HG03521 (cell line): ENCODE measurements around the gene TBC1D21.
"Not testable (repeated sequence)": the region's sequence is repeated elsewhere in the genome, so short reads cannot be mapped to it uniquely, and the experiment has no call there.

Experiments
- ATAC-seq: cut with Tn5 transposase; IDR thresholded peaks from one replicate; pipeline ENCODE4 v1.9.1; 2021; ENCODE audit warnings: mild to moderate bottlenecking, moderate library complexity; ENCODE audit not compliant: unreplicated experiment

Gene TBC1D21

GRCh38 chr15:73927476-73928240 lies 54.3 kb downstream of the TBC1D21 start:
- no peak for ATAC-seq

- ATAC-seq, result no peak
Measured at GRCh38 chr15:73928241-73928579, 54.8 kb downstream of the TBC1D21 start.

GRCh38 chr15:73928971-73929627 lies 55.7 kb downstream of the TBC1D21 start:
- ATAC-seq, result no peak

- no peak for ATAC-seq
Measured at GRCh38 chr15:73930371-73930770, 57.0 kb downstream of the TBC1D21 start.

- no peak for ATAC-seq
Measured at GRCh38 chr15:73930790-73931281, 57.5 kb downstream of the TBC1D21 start.

GRCh38 chr15:73931441-73931840 lies 58.1 kb downstream of the TBC1D21 start:
- no peak for ATAC-seq

- no peak for ATAC-seq
Measured at GRCh38 chr15:73932381-73933191, 59.2 kb downstream of the TBC1D21 start.

GRCh38 chr15:73934281-73934680 lies 60.9 kb downstream of the TBC1D21 start:
- ATAC-seq, result no peak

GRCh38 chr15:73935547-73935946 lies 62.2 kb downstream of the TBC1D21 start:
- ATAC-seq, result no peak

GRCh38 chr15:73936181-73936580 lies 62.8 kb downstream of the TBC1D21 start:
- ATAC-seq, result no peak

- ATAC-seq, result no peak
Measured at GRCh38 chr15:73936588-73937290, 63.4 kb downstream of the TBC1D21 start.

- no peak for ATAC-seq
Measured at GRCh38 chr15:73937296-73937695, 63.9 kb downstream of the TBC1D21 start.

- no peak for ATAC-seq
Measured at GRCh38 chr15:73937726-73938125, 64.4 kb downstream of the TBC1D21 start.

- not testable (repeated sequence) for ATAC-seq
Measured at GRCh38 chr15:73938516-73938915, 65.2 kb downstream of the TBC1D21 start.
